Measurements from ENCODE around the gene TAOK1. TPM values are rescaled to one million over a fixed set of nuclear protein-coding genes. Genes with fewer than 3 reads are reported as not detected.

TAOK1 gene
- total and polyA plus RNA-seq, 4 donors = 4.3 to 20.5 (median 12.6) TPM

- Histone ChIP-seq H3K4me1 (ENCODE audit: control insufficient read depth in 4 of 4, insufficient read depth in 4 of 4, low read length in 3 of 4) (no peaks in the 10 kb centered on the region), H3K9me3 (ENCODE audit: control insufficient read depth in 4 of 4, low read length in 3 of 4) (no peaks in the 10 kb centered on the region), H3K27ac (ENCODE audit: low read depth in 1 of 2, low read length in 2 of 2) (no peak overlapping the region), H3K4me3 (ENCODE audit: low read depth in 1 of 3, low read length in 3 of 3) (no peak overlapping the region), H3K9ac (ENCODE audit: low read depth in 1 of 2, low read length in 2 of 2) (no peak overlapping the region), H3K27me3 (ENCODE audit: control insufficient read depth in 4 of 4, insufficient read depth in 4 of 4, low read length in 3 of 4) (no peaks in the 10 kb centered on the region), H3K36me3 (ENCODE audit: control insufficient read depth in 4 of 4, insufficient read depth in 3 of 4, low read depth in 1 of 4, low read length in 3 of 4) (no peaks in the 10 kb centered on the region)
- 93% methylated on average over 1 of the region's 1 CpG for WGBS
- DNase-seq (ENCODE audit: low spot score) = no peak
- TF ChIP-seq GABPA (IDR thresholded peaks at IDR 0.05 in 1 of 2, conservative IDR thresholded peaks at IDR 0.05 in 1 of 2) (no peak), RAD21 (IDR thresholded peaks at IDR 0.05) (no peak), NR2F2 (IDR thresholded peaks at IDR 0.05) (no peak), TAF1 (conservative IDR thresholded peaks at IDR 0.05) (no peak), FOXA2 (IDR thresholded peaks at IDR 0.05) (no peak), EGR1 (IDR thresholded peaks at IDR 0.05; ENCODE audit: low read depth in 2 of 2) (no peak), MAX (IDR thresholded peaks at IDR 0.05) (no peak), RXRA (IDR thresholded peaks at IDR 0.05) (no peak), CTCF (IDR thresholded peaks at IDR 0.05; ENCODE audit: low read depth, low read length, missing input control) (no peak), ZBTB33 (IDR thresholded peaks at IDR 0.05) (no peak), FOXA1 (IDR thresholded peaks at IDR 0.05) (no peak), HNF4A (conservative IDR thresholded peaks at IDR 0.05) (no peak), JUND (IDR thresholded peaks at IDR 0.05) (no peak), HNF4G (IDR thresholded peaks at IDR 0.05) (no peak), SP1 (IDR thresholded peaks at IDR 0.05) (no peak), YY1 (IDR thresholded peaks at IDR 0.05) (no peak)
- TF ChIP-seq, protein P1, sequence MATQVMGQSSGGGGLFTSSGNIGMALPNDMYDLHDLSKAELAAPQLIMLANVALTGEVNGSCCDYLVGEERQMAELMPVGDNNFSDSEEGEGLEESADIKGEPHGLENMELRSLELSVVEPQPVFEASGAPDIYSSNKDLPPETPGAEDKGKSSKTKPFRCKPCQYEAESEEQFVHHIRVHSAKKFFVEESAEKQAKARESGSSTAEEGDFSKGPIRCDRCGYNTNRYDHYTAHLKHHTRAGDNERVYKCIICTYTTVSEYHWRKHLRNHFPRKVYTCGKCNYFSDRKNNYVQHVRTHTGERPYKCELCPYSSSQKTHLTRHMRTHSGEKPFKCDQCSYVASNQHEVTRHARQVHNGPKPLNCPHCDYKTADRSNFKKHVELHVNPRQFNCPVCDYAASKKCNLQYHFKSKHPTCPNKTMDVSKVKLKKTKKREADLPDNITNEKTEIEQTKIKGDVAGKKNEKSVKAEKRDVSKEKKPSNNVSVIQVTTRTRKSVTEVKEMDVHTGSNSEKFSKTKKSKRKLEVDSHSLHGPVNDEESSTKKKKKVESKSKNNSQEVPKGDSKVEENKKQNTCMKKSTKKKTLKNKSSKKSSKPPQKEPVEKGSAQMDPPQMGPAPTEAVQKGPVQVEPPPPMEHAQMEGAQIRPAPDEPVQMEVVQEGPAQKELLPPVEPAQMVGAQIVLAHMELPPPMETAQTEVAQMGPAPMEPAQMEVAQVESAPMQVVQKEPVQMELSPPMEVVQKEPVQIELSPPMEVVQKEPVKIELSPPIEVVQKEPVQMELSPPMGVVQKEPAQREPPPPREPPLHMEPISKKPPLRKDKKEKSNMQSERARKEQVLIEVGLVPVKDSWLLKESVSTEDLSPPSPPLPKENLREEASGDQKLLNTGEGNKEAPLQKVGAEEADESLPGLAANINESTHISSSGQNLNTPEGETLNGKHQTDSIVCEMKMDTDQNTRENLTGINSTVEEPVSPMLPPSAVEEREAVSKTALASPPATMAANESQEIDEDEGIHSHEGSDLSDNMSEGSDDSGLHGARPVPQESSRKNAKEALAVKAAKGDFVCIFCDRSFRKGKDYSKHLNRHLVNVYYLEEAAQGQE (IDR thresholded peaks at IDR 0.05) = no peak
- TF ChIP-seq, protein P2, sequence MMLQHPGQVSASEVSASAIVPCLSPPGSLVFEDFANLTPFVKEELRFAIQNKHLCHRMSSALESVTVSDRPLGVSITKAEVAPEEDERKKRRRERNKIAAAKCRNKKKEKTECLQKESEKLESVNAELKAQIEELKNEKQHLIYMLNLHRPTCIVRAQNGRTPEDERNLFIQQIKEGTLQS (IDR thresholded peaks at IDR 0.05) = no peak
These were observed 31.7 kb upstream of the TAOK1 start for GRCh38 chr17:29358416-29358815.

Measured in liver (tissue), 9 donors.